Measurements from ENCODE around the gene CBX6. TPM values are rescaled to one million over a fixed set of nuclear protein-coding genes. Genes with fewer than 3 reads are reported as not detected.

Gene CBX6
- total and polyA plus RNA-seq, 9 of the 15 experiments (the other 6 are each of a cell fraction or from before 2014, with no cell fraction given), result 0.75 to 31.6 (median 8.0) TPM

- DNase-seq (ENCODE audit: extremely low read depth in 1 of 4, low spot score in 3 of 4), result no peak
- intact Hi-C loops (cut with micrococcal nuclease) (no loop called here), in situ Hi-C loops (cut with MboI) (no loop called here)
- Histone ChIP-seq H3K9ac (ENCODE audit: insufficient read depth in 1 of 2, low read depth in 2 of 2, low read length in 2 of 2) (no peak overlapping the region), H3K27me3 (ENCODE audit: control insufficient read depth in 2 of 2, insufficient read depth in 2 of 2, low read length in 2 of 2) (peaks cover 0 to 21% of the 10 kb centered on the region in 2 experiments; a peak in 3 of 5 replicates), H3K9me1 (ENCODE audit: control insufficient read depth, insufficient read depth, low read length) (no peaks in the 10 kb centered on the region), H3K4me1 (replicated peaks in 1 of 2; ENCODE audit: control insufficient read depth in 2 of 2, insufficient read depth in 2 of 2, low read length in 2 of 2) (no peaks in the 10 kb centered on the region; a peak in 1 of 5 replicates), H2AFZ (ENCODE audit: low read depth, low read length) (no peak overlapping the region), H3K79me2 (ENCODE audit: control insufficient read depth, insufficient read depth, low read length) (no peaks in the 10 kb centered on the region), H3K9me3 (replicated peaks; ENCODE audit: control insufficient read depth, insufficient read depth, low read depth, low read length) (no peaks in the 10 kb centered on the region), H3K4me2 (ENCODE audit: insufficient read depth, low read length) (no peak overlapping the region), H3K36me3 (ENCODE audit: control insufficient read depth, insufficient read depth, low read length) (no peaks in the 10 kb centered on the region), H3K27ac (ENCODE audit: extremely low read depth, low read depth, low read length) (no peak overlapping the region), H4K20me1 (replicated peaks; ENCODE audit: control insufficient read depth, insufficient read depth, low read length) (peaks cover 3% of the 10 kb centered on the region; the same call in 1 of the 2 replicates), H3K4me3 (no peak overlapping the region)
- BruUV-seq (replicated peaks), result no TSS peak
- TF ChIP-seq GATA2 (CRISPR knock-in tag; IDR thresholded peaks at IDR 0.05), result no peak
- TF ChIP-seq, protein P1, sequence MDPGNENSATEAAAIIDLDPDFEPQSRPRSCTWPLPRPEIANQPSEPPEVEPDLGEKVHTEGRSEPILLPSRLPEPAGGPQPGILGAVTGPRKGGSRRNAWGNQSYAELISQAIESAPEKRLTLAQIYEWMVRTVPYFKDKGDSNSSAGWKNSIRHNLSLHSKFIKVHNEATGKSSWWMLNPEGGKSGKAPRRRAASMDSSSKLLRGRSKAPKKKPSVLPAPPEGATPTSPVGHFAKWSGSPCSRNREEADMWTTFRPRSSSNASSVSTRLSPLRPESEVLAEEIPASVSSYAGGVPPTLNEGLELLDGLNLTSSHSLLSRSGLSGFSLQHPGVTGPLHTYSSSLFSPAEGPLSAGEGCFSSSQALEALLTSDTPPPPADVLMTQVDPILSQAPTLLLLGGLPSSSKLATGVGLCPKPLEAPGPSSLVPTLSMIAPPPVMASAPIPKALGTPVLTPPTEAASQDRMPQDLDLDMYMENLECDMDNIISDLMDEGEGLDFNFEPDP (CRISPR knock-in tag; IDR thresholded peaks at IDR 0.05), result no peak
- FAIRE-seq, result no peak
- ChIA-PET POLR2A (no interaction called here), CTCF (ENCODE audit: low intra/inter-chr PET ratio) (no interaction called here)
- 5% methylated on average over 10 of the region's 10 CpGs for WGBS (ENCODE audit: insufficient coverage, low coverage, missing lambda C conversion rate)
- no peak for ATAC-seq
Observed at GRCh38 chr22:38819387-38819940, 52.6 kb downstream of the CBX6 start.

GRCh38 chr22:38817196-38817595 is 54.8 kb downstream of the CBX6 start:
- Histone ChIP-seq H3K4me2 (ENCODE audit: insufficient read depth, low read length) (no peak overlapping the region), H3K79me2 (ENCODE audit: control insufficient read depth, insufficient read depth, low read length) (no peaks in the 10 kb centered on the region), H3K4me1 (replicated peaks in 1 of 2; ENCODE audit: control insufficient read depth in 2 of 2, insufficient read depth in 2 of 2, low read length in 2 of 2) (no peaks in the 10 kb centered on the region), H3K4me3 (no peak overlapping the region), H3K9me3 (replicated peaks; ENCODE audit: control insufficient read depth, insufficient read depth, low read depth, low read length) (no peaks in the 10 kb centered on the region), H3K9ac (ENCODE audit: insufficient read depth in 1 of 2, low read depth in 2 of 2, low read length in 2 of 2) (no peak overlapping the region), H2AFZ (ENCODE audit: low read depth, low read length) (no peak overlapping the region), H3K27ac (ENCODE audit: extremely low read depth, low read depth, low read length) (no peak overlapping the region), H3K36me3 (ENCODE audit: control insufficient read depth, insufficient read depth, low read length) (no peaks in the 10 kb centered on the region), H3K9me1 (ENCODE audit: control insufficient read depth, insufficient read depth, low read length) (no peaks in the 10 kb centered on the region), H3K27me3 (ENCODE audit: control insufficient read depth in 2 of 2, insufficient read depth in 2 of 2, low read length in 2 of 2) (peaks cover 0 to 21% of the 10 kb centered on the region in 2 experiments; a peak in 4 of 5 replicates), H4K20me1 (replicated peaks; ENCODE audit: control insufficient read depth, insufficient read depth, low read length) (no peaks in the 10 kb centered on the region; the same call in 1 of the 2 replicates)
- DNase-seq (ENCODE audit: extremely low read depth in 1 of 4, low spot score in 3 of 4) (no peak), FAIRE-seq (no peak), ATAC-seq (no peak)
- no TSS peak for BruUV-seq (replicated peaks)
- 45% methylated on average over 6 of the region's 6 CpGs for WGBS (ENCODE audit: insufficient coverage, low coverage, missing lambda C conversion rate)
- ChIA-PET POLR2A (interaction anchor here (0.6 to 1.2 kb wide), 3 partner anchors 24 to 59 kb away, joined by 3 read pairs; partner anchors contain the start of gene NPTXR), CTCF (ENCODE audit: low intra/inter-chr PET ratio) (no interaction called here)
- TF ChIP-seq NRF1 (conservative IDR thresholded peaks at IDR 0.05 in 1 of 2, IDR thresholded peaks at IDR 0.05 in 1 of 2) (no peak), HNRNPH1 (optimal IDR thresholded peaks at IDR 0.05; ENCODE audit: low read depth, low read length) (no peak), TEAD2 (tag; IDR thresholded peaks at IDR 0.05) (no peak), TEAD4 (IDR thresholded peaks at IDR 0.05; ENCODE audit: low read length) (no peak), TEAD4 (CRISPR knock-in tag; IDR thresholded peaks at IDR 0.05; ENCODE audit: borderline replicate concordance) (no peak), EGR1 (conservative IDR thresholded peaks at IDR 0.05) (no peak), ZNF274 (IDR thresholded peaks at IDR 0.05; ENCODE audit: borderline replicate concordance, low read depth, low read length) (no peak), FOXK2 (conservative IDR thresholded peaks at IDR 0.05 in 1 of 2, IDR thresholded peaks at IDR 0.05 in 1 of 2; ENCODE audit: low read depth in 2 of 2) (no peak)
- in situ Hi-C loops (cut with MboI) (no loop called here), intact Hi-C loops (cut with micrococcal nuclease) (no loop called here)

Measured in K562 (cell line).